Fibroblast of skin of left biceps (primary cell): ENCODE data around the gene OTUB2.
"Not testable (repeated sequence)": the region's sequence is repeated elsewhere in the genome, so short reads cannot be mapped to it uniquely, and the experiment has no call there.

Experiments
- DNase-seq, 2 experiments: peaks; one replicate each; pipeline ENCODE4 v3.0.0-alpha.2; 2013; ENCODE audit warnings: low read depth in 2 of 2

The OTUB2 gene

DNA sequence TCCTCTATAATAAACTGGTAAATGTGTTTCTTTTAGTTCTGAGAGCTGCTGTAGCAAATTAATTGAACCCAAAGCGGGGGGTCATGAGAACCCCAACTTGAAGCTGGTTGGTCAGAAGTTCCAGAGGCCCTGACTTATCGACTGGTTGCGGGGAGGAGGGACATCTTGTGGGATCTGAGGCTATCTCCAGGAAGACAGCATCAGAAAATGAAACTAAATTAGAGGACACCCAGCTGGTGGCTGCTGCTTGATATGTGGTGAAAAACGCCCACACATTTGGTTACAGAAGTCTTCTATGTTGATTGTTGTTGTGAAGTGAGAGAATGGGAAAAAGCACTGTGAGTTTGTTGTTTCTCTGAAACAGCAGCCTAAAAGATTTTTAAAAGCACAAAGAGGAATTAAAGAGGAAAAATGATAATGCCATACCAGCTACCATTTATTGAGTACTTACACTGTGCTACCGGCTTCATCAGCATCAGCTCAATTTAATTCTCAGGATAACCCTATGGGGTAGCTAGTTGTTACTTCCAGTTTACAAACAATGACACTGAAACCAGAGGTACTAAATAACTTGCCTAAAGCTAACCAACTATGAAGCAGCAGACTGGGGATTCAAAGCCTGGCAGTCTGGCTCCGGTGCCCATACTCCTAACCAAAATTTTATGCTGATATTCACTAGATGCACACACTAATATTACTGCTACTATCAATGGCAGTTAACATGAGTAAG is 30.6 kb downstream of the OTUB2 start:
- no peak for DNase-seq

GRCh38 chr14:94058128-94058673 is 32.1 kb downstream of the OTUB2 start:
- DNase-seq, result no peak

- DNase-seq, result no peak
Observed at GRCh38 chr14:94058674-94059138, 32.6 kb downstream of the OTUB2 start.

- DNase-seq, result no peak
Observed at GRCh38 chr14:94059998-94060397, 33.9 kb downstream of the OTUB2 start.

- DNase-seq, result no peak
Observed at GRCh38 chr14:94062344-94062940, 36.3 kb downstream of the OTUB2 start.

DNA sequence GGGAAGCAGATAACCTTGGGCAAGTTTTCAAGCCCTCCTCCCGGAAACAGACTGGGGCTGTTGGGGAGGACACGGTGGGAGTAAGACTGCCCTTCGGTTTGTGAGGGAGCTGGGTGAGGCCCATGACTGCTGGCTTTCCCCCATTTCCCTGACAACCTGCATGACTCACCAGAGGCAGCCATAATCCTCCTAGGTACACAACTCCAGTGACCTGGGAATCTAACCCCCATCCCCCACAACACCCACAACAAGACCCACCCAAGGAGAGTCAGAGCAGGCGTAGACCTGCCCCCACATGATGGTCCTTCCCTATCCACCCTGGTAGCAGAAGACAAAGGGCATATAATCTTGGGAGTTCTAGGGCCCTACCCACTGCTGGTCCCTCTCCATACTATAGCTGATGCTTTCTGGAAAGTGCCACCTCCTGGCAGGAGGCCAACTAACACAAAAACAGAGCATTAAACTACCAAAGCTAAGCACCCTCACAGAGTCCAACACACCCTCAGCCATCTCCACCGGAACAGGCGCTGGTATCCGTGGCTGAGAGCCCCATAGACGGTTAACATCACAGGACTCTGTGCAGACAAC is 40.0 kb downstream of the OTUB2 start:
- DNase-seq, result no peak

- DNase-seq, result not testable (repeated sequence)
Observed at GRCh38 chr14:94072076-94072475, 45.9 kb downstream of the OTUB2 start.

GRCh38 chr14:94074534-94074933 is 48.4 kb downstream of the OTUB2 start:
- no peak for DNase-seq

- no peak for DNase-seq
Observed at GRCh38 chr14:94075008-94075407, 48.9 kb downstream of the OTUB2 start.

DNA sequence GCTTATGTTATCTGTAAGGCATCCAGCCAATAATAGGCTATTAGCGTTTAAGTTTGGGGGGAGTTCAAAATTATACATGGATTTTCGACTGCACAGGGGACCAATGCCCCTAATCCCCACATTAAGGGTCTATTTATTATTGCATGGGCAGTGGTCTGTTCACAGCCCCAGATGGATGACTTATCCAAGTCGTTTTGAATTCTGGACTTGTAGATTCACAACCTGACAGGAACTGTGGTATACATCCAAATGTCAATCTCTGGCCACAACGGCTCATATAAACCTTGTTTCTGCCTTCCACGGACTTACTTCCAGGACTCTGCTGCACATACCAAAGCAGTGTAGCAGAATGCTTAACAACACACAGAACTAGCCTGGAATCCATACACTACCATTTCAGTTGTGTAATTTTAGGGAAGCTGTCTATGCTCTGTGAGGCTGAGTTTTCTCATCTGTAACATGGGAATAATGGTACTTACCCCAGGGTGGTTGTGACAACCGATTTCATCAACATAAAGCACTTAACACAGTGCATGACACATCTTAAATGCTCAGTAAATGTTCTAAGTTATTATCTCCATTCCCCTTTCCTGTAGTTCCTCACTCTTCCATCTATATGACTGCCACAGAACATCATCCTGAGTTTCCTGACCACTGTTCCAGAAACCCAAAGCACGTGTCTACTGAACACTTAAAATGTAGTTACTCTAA is 51.1 kb downstream of the OTUB2 start:
- DNase-seq, result no peak

DNA sequence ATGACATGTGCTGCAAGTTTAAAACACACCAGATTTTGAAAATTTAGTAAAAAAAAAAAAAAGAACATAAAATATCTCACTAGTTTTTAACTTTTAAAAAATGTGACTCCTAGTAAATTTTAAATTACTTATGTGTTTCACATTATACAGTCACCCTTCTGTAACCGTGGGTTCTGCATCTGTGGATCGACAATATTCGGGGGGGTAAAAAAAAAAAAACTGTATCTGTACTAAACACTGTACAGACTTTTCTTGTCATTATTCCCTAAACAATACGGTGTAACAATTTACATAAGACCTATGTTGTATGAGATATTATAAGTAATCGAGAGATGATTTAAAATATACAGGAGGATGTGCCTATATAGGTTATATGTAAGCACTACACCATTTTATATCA is 51.7 kb downstream of the OTUB2 start:
- DNase-seq, result no peak

- no peak for DNase-seq
Observed at GRCh38 chr14:94079891-94080620, 53.9 kb downstream of the OTUB2 start.

DNA sequence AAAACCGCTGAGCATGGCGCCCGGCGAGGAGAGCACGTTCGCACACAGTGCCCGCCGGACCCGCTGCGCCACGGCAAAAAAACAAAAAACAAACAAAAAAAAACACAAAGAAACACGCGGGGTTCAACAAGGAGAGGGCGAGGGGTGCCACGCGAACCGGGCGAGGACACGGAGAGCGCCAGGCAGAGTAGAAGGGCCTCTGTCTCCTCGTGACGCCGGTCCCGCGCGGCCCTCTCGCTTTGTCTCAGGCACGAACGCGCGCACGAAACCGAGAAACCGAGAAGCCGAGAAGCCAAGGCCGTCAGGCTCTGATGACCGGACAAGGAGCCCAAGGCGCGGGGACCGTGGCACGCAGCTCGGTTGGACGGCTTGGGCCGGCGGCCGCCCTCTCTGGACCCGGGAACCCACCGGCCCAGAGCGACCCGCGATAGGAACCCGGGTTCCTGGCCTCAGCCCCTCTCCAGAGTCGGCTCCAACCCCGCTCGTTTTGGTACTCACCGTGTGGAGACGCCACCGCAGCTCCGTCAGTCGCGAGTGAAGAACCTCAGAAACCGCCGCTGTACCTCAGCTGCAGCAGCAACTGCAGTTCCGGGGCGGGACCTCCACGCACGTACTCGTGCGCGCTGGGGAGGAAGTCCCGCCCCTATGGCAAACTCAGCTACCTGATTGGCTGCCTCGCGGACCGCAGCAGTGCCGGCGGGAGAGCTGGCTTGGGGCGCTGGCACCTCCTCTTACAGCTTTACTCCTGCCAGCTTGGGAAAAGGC is 54.7 kb downstream of the OTUB2 start, which contains the start of the genes DDX24 and IFI27L1:
Gene DDX24 (minus strand): TSS at position 582 of the 765 bp plus-strand sequence. CDS start 1,460 bp downstream, outside the sequence.
Gene IFI27L1 (plus strand): TSS at position 690 of the 765 bp plus-strand sequence. CDS start 15,628 bp downstream, outside the sequence.
- peak; percentile 76 to 80 for DNase-seq

GRCh38 chr14:94081386-94081820 is 55.3 kb downstream of the OTUB2 start:
- DNase-seq, result no peak

DNA sequence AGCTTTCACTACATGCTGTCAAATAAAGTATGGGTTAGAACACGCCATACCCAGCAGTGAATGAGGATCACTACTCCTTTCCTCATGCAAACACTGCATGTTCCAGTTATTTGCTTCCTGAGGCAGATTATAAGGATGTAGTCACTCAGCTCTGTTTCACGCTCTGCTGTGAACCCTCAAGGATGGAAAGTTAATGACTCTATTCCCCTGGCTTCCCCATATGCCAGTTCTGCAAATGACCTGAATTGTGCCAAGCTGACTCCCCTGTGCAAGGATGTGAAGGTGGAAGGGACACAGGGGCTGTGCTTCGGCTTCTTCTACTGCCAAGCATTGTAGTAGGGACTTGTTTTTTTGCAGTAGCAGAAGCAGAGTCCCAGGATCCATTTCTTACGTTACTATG is 61.8 kb downstream of the OTUB2 start:
- no peak for DNase-seq

DNA sequence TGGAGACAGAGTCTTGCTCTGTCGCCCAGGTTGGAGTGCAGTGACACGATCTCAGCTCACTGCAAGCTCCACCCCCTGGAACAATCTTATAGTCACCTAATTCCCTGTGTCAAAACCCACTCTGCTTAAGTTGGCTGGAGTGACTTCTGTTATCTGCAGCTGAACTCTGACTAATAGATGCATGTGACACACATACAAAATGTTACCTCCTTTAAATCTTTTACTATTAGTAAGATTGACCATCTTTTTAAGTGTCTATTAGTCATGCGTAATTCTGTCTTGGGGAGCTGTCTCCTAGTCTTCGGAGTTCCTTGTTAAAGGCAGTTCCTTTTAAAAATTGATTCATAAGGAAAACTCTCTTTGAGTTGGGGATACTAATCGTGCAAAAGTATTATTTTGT is 62.4 kb downstream of the OTUB2 start:
- no peak for DNase-seq

DNA sequence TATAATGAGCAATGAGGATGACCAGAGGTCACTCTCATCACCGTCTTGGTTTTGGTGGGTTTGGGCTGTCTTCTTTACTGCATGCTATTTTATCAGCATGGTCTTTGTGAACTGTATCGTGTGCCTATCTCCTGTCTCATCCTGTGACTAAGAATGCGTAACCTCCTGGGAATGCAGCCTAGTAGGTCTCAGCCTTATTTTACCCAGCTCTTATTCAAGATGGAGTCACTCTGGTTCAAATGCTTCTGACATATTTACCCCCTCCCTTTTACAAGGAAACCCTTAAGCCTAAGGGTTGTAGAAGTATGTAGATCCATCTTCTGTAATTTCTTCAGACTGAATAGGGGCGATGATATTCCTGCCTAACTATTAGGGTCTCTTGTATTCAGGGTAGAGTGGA is 63.3 kb downstream of the OTUB2 start:
- no peak for DNase-seq

- DNase-seq, result no peak
Observed at GRCh38 chr14:94093418-94093817, 67.3 kb downstream of the OTUB2 start.

DNA sequence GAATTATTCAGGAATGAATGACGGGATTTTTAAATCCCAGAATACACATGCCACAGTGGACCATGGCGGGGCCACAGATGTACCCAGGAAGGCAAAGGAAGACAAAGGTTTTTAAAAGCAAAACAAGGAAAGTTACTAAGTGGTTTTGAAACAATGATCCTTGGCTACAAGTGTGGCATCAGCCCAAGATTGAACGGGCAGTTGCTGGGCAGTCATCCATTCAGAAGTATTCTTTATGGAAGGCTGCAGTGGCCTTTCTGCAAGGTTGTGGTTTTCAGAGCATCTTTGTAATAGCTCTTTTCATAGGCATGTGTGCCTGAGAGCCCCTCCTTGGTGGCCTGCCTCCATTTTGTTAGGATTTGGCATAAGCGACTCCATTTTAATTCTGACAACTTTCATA is 71.0 kb downstream of the OTUB2 start:
- no peak for DNase-seq
